HEK293 (cell line): ENCODE measurements around the gene GNA12.

Experiments used
- CTCF ChIA-PET: fragments of 350-600 bp; formaldehyde crosslinking; extraction: SDS; loops from one replicate; lab custom pipeline; 2021; ENCODE audit warnings: antibody characterized with exemption; lab: Yijun Ruan, JAX
- POLR2A ChIA-PET: fragments of 300-600 bp; formaldehyde crosslinking; extraction: SDS; loops from one replicate; lab custom pipeline; 2020; ENCODE audit warnings: antibody characterized with exemption, inconsistent platforms; lab: Yijun Ruan, JAX
- H3K27ac ChIP-seq: fragments of 200-500 bp; sonication (Bioruptor generic); 2 replicates; pipeline ENCODE4 v1.5.1; 2014; ENCODE audit warnings: low read depth, low read length, control low read depth, inconsistent platforms; ENCODE audit errors: extremely low read depth
- H3K36me3 ChIP-seq, 2 experiments: fragments of 200-500 bp in 1 of 2; sonication (Bioruptor generic) in 1 of 2; 1 replicate in 1 of 2; 2 replicates in 1 of 2; pipeline ENCODE4 v1.5.1; 2014 to 2017; ENCODE audit warnings: inconsistent platforms in 2 of 2, low read length in 2 of 2; ENCODE audit not compliant: control insufficient read depth in 2 of 2, insufficient read depth in 1 of 2
- H3K4me1 ChIP-seq: fragments of 200-500 bp; sonication (Bioruptor generic); 2 replicates; pipeline ENCODE4 v1.5.1; 2014; ENCODE audit warnings: mild to moderate bottlenecking, low read length, inconsistent platforms; ENCODE audit not compliant: control insufficient read depth, insufficient read depth
- H3K4me3 ChIP-seq: 2 replicates; pipeline ENCODE4 v1.5.1; 2011; ENCODE audit warnings: low read depth, mild to moderate bottlenecking, control low read depth, low read length, moderate library complexity
- H3K9me3 ChIP-seq: fragments of 200-500 bp; sonication (Bioruptor generic); 2 replicates; pipeline ENCODE4 v1.5.1; 2014; ENCODE audit warnings: low read depth, low read length, inconsistent platforms; ENCODE audit not compliant: control insufficient read depth, insufficient read depth
- BCL11A ChIP-seq: fragments of 450-650 bp; formaldehyde crosslinking; IDR thresholded peaks from 2 replicates; pipeline ENCODE4 v1.5.1; 2016; ENCODE audit warnings: low read depth, missing biosample characterization, missing genetic modification characterization
- EGR2 ChIP-seq: fragments of 450-650 bp; formaldehyde crosslinking; IDR thresholded peaks from 2 replicates; pipeline ENCODE4 v1.5.1; 2016; ENCODE audit warnings: low read depth, missing biosample characterization, missing genetic modification characterization
- HIC1 ChIP-seq: fragments of 450-650 bp; formaldehyde crosslinking; IDR thresholded peaks from 2 replicates; pipeline ENCODE4 v1.5.1; 2016; ENCODE audit warnings: missing biosample characterization, missing genetic modification characterization
- HOXC10 ChIP-seq: sonication (generic); formaldehyde crosslinking; IDR thresholded peaks from 2 replicates; pipeline ENCODE4 v1.8.1; 2023; ENCODE audit warnings: mild to moderate bottlenecking, missing genetic modification reagents
- KLF1 ChIP-seq: fragments of 450-650 bp; formaldehyde crosslinking; IDR thresholded peaks from 2 replicates; pipeline ENCODE4 v1.5.1; 2016; ENCODE audit warnings: missing biosample characterization, missing genetic modification characterization
- KLF16 ChIP-seq: fragments of 450-650 bp; formaldehyde crosslinking; IDR thresholded peaks from 2 replicates; pipeline ENCODE4 v1.5.1; 2017; ENCODE audit warnings: missing biosample characterization, missing genetic modification characterization
- MYNN ChIP-seq: fragments of 450-650 bp; formaldehyde crosslinking; IDR thresholded peaks from 2 replicates; pipeline ENCODE4 v1.5.1; 2016; ENCODE audit warnings: missing biosample characterization, missing genetic modification characterization, borderline replicate concordance
- PRDM10 ChIP-seq: fragments of 450-650 bp; formaldehyde crosslinking; IDR thresholded peaks from 2 replicates; pipeline ENCODE4 v1.5.1; 2016; ENCODE audit warnings: missing biosample characterization, missing genetic modification characterization
- SCRT2 ChIP-seq: fragments of 450-650 bp; formaldehyde crosslinking; IDR thresholded peaks from 2 replicates; pipeline ENCODE4 v1.5.1; 2016; ENCODE audit warnings: missing biosample characterization, missing genetic modification characterization
- SP2 ChIP-seq: fragments of 450-650 bp; formaldehyde crosslinking; IDR thresholded peaks from 2 replicates; pipeline ENCODE4 v1.5.1; 2016; ENCODE audit warnings: missing biosample characterization, missing genetic modification characterization
- SP3 ChIP-seq: fragments of 450-650 bp; formaldehyde crosslinking; IDR thresholded peaks from 2 replicates; pipeline ENCODE4 v1.5.1; 2016; ENCODE audit warnings: missing biosample characterization, missing genetic modification characterization
- YY1 ChIP-seq: fragments of 450-650 bp; formaldehyde crosslinking; IDR thresholded peaks from 2 replicates; pipeline ENCODE4 v1.5.1; 2018; ENCODE audit warnings: missing biosample characterization, missing genetic modification characterization
- ZNF121 ChIP-seq: fragments of 450-650 bp; formaldehyde crosslinking; IDR thresholded peaks from 2 replicates; pipeline ENCODE4 v1.5.1; 2016; ENCODE audit warnings: missing biosample characterization, missing genetic modification characterization
- ZNF341 ChIP-seq: fragments of 450-650 bp; formaldehyde crosslinking; IDR thresholded peaks from 2 replicates; pipeline ENCODE4; 2016; ENCODE audit warnings: low read depth, missing biosample characterization, missing genetic modification characterization
- ZNF350 ChIP-seq: fragments of 450-650 bp; formaldehyde crosslinking; IDR thresholded peaks from 2 replicates; pipeline ENCODE4 v1.5.0; 2017; ENCODE audit warnings: missing biosample characterization, mild to moderate bottlenecking, missing genetic modification characterization
- ZNF354C ChIP-seq: fragments of 450-650 bp; formaldehyde crosslinking; IDR thresholded peaks from 2 replicates; pipeline ENCODE4 v1.5.1; 2016; ENCODE audit warnings: missing biosample characterization, missing genetic modification characterization, low read depth, borderline replicate concordance
- ZNF37A ChIP-seq: fragments of 450-650 bp; IDR thresholded peaks from 2 replicates; pipeline ENCODE4 v1.5.1; 2018; ENCODE audit warnings: missing biosample characterization, missing genetic modification characterization
- ZNF501 ChIP-seq: fragments of 450-650 bp; formaldehyde crosslinking; IDR thresholded peaks from 2 replicates; pipeline ENCODE4 v1.5.1; 2016; ENCODE audit warnings: missing biosample characterization, missing genetic modification characterization
- ZNF548 ChIP-seq: fragments of 450-650 bp; formaldehyde crosslinking; IDR thresholded peaks from 2 replicates; pipeline ENCODE4 v1.5.1; 2016; ENCODE audit warnings: missing biosample characterization, missing genetic modification characterization
- ZNF560 ChIP-seq: fragments of 450-650 bp; formaldehyde crosslinking; IDR thresholded peaks from 2 replicates; pipeline ENCODE4 v1.5.1; 2017; ENCODE audit warnings: missing biosample characterization, missing genetic modification characterization, borderline replicate concordance
- ZNF600 ChIP-seq: fragments of 450-650 bp; formaldehyde crosslinking; IDR thresholded peaks from 2 replicates; pipeline ENCODE4 v1.5.1; 2016; ENCODE audit warnings: missing biosample characterization, missing genetic modification characterization
- ZNF624 ChIP-seq: fragments of 450-650 bp; formaldehyde crosslinking; IDR thresholded peaks from 2 replicates; pipeline ENCODE4 v1.5.1; 2017; ENCODE audit warnings: missing biosample characterization, missing genetic modification characterization

GNA12 gene

GRCh38 chr7:2732959-2733584 lies 111.0 kb downstream of the GNA12 start:
- ChIA-PET CTCF (interaction anchor here (0.8 to 1.4 kb wide), 2 partner anchors 14 to 132 kb away, joined by 3 to 4 read pairs; no protein-coding TSS in a partner anchor), POLR2A (no interaction called here)
- Histone ChIP-seq H3K4me3 (no peak overlapping the region), H3K27ac (no peak overlapping the region), H3K36me3 (peaks cover 0 to 23% of the 10 kb centered on the region in 2 experiments; a peak in 1 of 3 replicates), H3K9me3 (no peaks in the 10 kb centered on the region), H3K4me1 (no peaks in the 10 kb centered on the region)
- TF ChIP-seq PRDM10 (tag by site-specific recombination) (peak; percentile 71), ZNF501 (tag by site-specific recombination) (no peak)

- Histone ChIP-seq H3K9me3 (no peaks in the 10 kb centered on the region), H3K4me1 (no peaks in the 10 kb centered on the region), H3K4me3 (no peak overlapping the region), H3K27ac (no peak overlapping the region), H3K36me3 (peaks cover 0 to 23% of the 10 kb centered on the region in 2 experiments; a peak in 1 of 3 replicates)
- ChIA-PET CTCF (interaction anchor here (0.7 kb wide), 1 partner anchor 18 kb away, joined by 5 read pairs; no protein-coding TSS in a partner anchor), POLR2A (no interaction called here)
- TF ChIP-seq BCL11A, result no peak
- TF ChIP-seq EGR2 (tag by site-specific recombination), result no peak
- no peak for TF ChIP-seq SP3
- no peak for TF ChIP-seq HIC1
- TF ChIP-seq KLF1 (tag by site-specific recombination), result no peak
- no peak for TF ChIP-seq ZNF354C (tag by site-specific recombination)
- TF ChIP-seq MYNN, result no peak
- no peak for TF ChIP-seq KLF16
- TF ChIP-seq ZNF350, result no peak
- TF ChIP-seq ZNF341 (tag by site-specific recombination), result no peak
- TF ChIP-seq YY1 (tag by site-specific recombination), result no peak
- no peak for TF ChIP-seq ZNF548 (tag by site-specific recombination)
- no peak for TF ChIP-seq HOXC10 (CRISPR knock-in tag)
- no peak for TF ChIP-seq SCRT2 (tag by site-specific recombination)
- no peak for TF ChIP-seq ZNF600 (tag by site-specific recombination)
- TF ChIP-seq SP2 (tag by site-specific recombination), result no peak
- TF ChIP-seq ZNF37A (tag by site-specific recombination), result no peak
- no peak for TF ChIP-seq ZNF624
- TF ChIP-seq ZNF121 (tag by site-specific recombination), result no peak
- no peak for TF ChIP-seq ZNF560 (tag by site-specific recombination)
Observed at GRCh38 chr7:2732388-2732787, 111.7 kb downstream of the GNA12 start.
